ENCODE results near the gene STARD10.
"Not testable (repeated sequence)": the region's sequence is repeated elsewhere in the genome, so short reads cannot be mapped to it uniquely, and the experiment has no call there.

Gene STARD10

DNA sequence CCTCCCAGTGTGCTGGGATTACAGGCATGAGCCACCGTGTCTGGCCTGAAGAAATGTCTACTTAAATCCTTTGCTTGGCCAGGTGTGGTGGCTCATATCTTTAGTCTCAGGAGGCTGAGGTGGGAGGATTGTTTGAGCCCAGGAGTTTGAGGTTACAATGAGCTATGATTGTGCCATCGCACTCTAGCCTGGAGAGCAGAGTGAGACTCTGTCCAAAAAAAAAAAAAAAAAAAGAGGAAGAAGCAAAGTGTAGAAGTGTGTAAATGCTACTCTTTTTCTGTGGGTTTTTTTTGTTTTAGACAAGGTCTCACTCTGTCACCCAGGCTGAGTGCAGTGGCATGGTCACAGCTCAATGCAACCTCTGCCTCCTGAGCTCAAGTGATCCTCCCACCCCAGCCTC, 13.9 kb upstream of the STARD10 start:
- DNase-seq = no peak

DNA sequence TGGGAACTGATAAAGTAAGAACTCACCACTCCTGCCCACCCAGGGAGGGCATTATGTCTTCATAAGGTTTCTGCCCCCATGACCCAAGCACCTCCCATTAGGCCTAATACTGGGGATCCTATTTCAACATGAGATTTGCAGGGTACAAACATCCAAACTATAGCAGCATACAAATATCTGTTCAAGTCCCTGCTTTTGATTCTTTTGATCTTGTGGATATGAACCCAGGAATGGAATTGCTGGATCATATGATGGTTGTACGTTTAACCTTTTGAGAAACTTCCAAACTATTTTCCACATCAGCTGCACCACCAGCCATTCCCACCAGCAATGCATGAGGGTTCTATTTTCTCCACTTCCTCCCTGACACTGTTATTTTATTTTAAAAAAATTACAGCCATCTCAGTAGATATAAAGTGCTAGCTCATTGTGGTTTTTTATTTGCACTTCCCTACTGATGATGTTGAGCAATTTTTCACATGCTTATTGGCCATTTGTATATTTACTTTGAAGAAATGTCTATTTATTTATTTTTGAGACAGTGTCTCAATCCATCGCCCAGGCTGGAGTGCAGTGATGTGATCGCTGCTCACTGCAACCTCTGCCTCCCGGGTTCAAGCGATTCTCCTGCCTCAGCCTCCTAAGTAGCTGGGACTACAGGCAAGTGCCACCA, 13.3 kb upstream of the STARD10 start:
- no peak for DNase-seq

DNA sequence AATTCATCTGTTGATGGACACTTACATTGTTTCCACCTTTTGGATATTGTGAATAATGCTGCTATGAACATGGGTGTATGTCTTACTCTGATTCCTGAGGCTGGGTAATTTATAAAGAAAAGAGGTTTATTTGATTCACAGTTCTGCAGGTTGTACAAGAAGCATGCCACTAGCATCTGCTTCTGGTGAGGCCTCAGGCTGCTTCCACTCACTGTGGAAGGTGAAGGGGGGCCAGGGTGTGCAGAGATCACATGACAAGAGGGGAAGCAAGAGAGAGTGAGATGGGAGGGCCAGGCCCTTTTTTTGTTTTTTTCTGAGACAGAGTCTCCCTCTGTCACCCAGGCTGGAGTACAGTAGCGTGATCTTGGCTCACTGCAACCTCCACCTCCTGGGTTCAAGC, 12.5 kb upstream of the STARD10 start:
- not testable (repeated sequence) for DNase-seq

DNA sequence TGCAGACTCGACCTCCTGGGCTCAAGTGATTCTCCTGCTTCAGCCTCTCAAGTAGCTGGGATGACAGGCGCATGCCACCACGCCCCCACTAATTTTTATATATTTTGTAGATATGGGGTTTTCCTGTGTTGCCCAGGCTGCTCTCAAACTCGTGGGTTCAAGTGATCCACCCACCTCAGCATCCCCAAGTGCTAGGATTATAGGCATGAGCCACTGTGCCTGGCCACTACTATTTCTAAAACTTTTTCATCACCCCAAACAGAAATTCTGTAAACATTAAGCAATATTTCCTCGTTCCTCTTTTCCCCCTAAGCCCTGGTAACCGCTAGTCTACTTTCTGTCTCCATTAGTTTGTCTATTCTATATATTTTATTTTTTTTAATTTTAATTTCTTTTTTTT, 11.4 kb upstream of the STARD10 start:
- DNase-seq = no peak

GRCh38 chr11:72802822-72803221, 9.0 kb upstream of the STARD10 start:
- no peak for DNase-seq

- no peak for DNase-seq
Measured at GRCh38 chr11:72799441-72799840, 5.6 kb upstream of the STARD10 start.

DNA sequence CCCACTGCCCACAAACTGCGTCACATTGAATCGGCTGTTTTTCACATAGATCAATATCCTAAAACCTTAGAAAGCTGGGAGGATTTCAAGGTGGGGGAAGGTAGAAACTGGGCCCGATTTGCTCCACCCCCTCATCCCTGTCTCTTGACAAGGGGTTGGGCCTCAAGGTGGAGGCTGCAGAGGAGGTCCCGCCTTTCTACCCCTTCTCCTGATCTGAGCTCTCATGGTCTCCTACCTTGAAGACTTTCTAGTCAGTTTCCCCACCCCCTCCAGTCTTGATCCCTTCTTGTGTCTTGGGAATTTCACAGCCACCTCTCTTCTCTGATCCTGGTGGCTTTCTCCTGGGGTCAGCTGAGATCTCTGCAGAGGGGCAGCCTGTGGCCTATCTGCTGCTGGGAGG, 4.5 kb upstream of the STARD10 start:
- no peak for DNase-seq

DNA sequence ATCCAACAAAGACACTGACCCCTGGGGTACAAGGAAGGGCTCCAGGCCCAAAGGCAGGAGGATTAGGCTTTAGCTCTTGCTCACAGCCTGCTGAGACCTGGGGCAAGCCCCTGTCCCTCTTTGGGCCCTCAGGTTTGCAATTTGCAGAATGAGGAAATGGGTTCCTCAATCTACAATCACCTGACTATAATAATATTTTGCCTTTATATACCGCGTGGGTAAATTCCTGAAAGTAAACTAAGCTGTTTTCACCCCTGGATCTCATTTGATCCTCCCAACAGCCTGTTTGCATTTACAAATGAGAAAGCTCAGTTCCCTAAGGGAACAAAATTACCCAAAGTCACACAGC, 797 bp downstream of the STARD10 start:
- DNase-seq = no peak

- no peak for DNase-seq
Measured at GRCh38 chr11:72792437-72793021, 1.3 kb downstream of the STARD10 start.

DNA sequence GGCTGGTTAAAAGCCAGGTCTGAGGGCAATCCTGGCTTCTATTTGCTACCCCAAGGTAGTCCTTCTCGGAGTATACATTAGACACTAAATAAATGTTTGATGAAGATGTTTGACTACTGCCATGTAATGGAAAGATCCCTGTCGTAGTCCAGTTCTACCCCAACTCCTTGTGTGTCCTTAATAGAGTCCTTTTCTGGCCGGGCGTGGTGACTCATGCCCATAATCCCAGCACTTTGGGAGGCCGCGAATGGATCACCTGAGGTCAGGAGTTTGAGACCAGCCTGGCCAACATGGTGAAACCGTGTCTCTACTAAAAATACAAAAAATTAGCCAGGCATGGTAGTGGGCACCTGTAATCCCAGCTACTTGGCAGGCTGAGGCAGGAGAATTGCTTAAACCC, 2.6 kb downstream of the STARD10 start:
- not testable (repeated sequence) for DNase-seq

- no peak for DNase-seq
Measured at GRCh38 chr11:72789493-72790131, 4.2 kb downstream of the STARD10 start.

DNA sequence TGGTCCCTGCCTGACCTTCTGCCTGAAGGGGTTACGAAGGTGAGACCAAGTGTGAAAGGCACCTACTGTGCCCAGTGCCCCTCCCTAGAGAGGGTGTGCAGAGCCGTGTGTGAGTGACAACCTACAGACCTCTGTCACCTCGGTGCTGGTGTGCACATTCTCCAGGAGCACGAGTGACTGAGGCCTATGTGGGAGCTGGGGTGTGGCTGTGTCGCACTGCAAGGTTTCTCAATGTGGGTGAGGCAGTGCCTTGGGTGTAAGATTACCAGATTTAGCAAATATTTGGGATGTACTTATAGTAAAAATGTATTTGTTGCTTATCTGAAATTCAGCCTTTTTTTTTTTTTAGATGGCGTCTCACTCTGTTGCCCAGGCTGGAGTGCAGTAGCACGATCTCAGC, 5.6 kb downstream of the STARD10 start:
- no peak for DNase-seq

DNA sequence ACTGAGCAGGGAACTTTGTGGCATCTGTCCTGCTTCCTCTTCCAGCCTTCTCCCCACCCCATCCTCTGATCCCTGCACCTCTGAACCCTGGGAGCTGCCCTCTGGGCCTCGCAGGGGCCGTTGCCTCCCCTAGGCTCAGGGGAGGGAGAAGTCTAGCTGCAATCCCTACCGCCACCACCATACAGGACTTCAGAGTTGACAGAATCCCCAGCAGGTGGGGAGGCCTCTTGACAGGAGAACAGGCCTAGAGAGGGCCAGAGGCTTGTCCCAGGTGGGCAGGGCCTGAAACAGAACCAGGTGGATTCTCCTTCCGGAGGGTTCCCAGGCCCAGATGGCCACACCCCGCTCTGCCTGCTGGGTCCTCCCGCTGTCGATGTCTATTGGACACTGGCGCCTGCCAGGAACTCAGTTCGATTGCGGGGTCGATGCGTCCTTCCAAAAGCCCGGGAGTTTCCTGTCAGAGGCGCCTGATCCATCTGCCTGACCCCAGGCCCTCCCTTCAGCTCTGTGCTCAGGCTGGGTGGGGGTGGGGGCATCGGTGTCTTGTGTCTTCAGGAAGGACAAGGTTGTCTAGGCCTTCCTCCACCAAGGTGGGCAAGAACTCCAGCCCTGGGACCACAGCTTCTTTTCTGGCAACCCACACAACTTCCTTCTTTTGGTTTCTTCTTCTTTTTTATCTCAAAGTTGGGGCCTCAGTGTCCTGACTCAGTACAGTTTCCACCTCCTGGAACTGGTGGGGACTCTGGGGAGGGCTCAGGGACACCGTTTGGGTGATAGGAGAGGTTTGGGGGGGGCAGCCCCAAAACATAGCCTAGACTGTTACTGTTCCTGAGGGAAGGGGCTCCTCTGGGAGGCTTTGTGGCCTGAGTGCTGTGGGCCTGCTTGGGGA, 6.4 kb downstream of the STARD10 start:
- no peak for DNase-seq

GRCh38 chr11:72786305-72787215, 7.3 kb downstream of the STARD10 start:
- DNase-seq = no peak

GRCh38 chr11:72784662-72785061, 9.2 kb downstream of the STARD10 start:
- no peak for DNase-seq

DNA sequence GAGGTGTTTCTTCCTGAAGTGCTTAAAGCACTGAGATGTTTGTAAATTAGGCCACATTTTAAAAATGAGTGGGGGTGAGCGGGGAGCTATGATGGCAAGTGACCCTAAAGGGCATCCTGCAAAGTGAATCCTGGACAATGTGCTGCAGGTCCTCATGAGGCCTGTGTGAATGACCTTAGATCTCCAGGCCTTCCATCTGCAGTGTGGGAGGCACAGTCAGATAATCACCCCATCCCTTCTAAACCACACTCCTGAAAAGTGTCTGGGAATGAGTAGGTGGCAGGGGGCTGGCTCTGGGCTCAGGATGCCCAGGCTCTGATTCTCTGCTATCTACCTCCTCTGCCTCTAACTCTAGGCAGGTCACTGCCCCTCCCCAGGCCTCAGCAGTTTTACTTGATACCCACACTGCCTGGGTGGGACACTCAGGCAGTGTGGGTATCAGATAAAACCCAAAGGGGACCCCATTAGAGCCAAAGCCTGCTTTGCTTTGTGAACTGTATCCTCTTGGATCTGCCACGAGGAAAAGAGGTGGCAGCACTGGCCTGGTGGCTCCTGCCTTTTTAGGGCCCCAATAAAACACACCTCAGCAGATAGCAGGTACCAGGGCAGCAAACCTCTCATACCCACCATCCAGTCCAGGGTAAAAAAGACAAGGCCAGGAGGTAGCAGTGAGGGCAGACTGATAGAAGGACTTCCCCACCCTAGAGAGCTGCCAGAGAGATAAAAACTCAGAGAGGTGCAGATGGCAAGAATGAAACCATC, 10.5 kb downstream of the STARD10 start:
- no peak for DNase-seq

DNA sequence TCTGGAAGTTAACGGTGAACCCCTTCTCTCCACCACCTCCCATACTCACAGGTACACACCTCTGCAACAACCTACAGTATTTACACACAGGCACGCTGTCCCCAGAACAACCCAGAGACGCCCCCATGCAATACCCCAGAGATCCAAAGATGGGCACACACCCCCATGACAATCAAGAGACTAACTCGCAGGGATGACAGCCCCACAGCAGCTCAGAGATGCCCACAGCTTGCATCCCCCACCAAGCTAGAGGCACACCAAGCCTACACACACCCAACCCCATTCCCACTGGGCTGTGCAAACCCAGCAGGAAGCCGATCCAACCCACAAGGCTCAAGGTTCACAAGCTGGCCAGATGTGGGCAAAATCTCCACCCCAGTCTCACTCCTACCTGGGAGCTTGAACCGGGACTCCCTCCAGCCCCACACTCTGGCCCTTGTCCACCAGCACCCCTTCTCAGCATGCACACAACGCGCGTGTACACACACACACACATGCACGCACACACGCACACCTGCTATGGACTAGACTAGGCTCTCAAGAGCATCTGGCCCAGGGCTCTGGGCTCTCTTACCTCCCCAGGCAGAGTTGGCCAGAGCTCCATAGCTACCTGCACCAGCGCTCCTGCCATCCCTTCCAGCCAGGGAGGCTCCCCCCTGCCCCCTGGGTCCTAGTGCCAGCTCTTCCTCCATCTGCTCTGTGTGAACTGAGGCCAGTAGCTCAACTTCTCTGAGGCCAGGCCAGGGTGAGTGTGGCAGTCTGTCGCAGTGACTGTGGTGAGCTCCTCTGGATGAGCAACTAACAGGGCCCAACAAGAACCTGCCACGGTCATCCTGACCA, 11.5 kb downstream of the STARD10 start:
- DNase-seq = no peak

GRCh38 chr11:72781313-72782080, 12.3 kb downstream of the STARD10 start:
- DNase-seq = no peak

- no peak for DNase-seq
Measured at GRCh38 chr11:72781063-72781312, 12.9 kb downstream of the STARD10 start.

Data from right forelimb (tissue), 1 donor.